Suprapubic skin (tissue), 4 donors: ENCODE results near the gene CD86. TPM values are rescaled to one million over a fixed set of nuclear protein-coding genes. Genes with fewer than 3 reads are reported as not detected.
"Not testable (repeated sequence)": the region's sequence is repeated elsewhere in the genome, so short reads cannot be mapped to it uniquely, and the experiment has no call there.

Experiments
- DNase-seq, 2 donors: peaks; one replicate each; pipeline ENCODE4 v3.0.0-alpha.2; 2019; ENCODE audit warnings: low spot score in 2 of 2
- H3K27ac ChIP-seq: fragments of 200-600 bp; sonication (generic); one replicate; pipeline ENCODE4 v1.5.1; 2019
- H3K27me3 ChIP-seq: fragments of 200-600 bp; sonication (generic); one replicate; pipeline ENCODE4 v1.5.1; 2019
- H3K36me3 ChIP-seq: fragments of 200-600 bp; sonication (generic); one replicate; pipeline ENCODE4 v1.5.1; 2019
- H3K4me1 ChIP-seq: fragments of 200-600 bp; sonication (generic); one replicate; pipeline ENCODE4 v1.5.1; 2019
- H3K4me3 ChIP-seq: fragments of 200-600 bp; sonication (generic); one replicate; pipeline ENCODE4 v1.5.1; 2019; ENCODE audit warnings: mild to moderate bottlenecking
- H3K9me3 ChIP-seq: fragments of 200-600 bp; sonication (generic); one replicate; pipeline ENCODE4 v1.5.1; 2019
- EP300 ChIP-seq: sonication (generic); formaldehyde crosslinking; IDR thresholded peaks from one replicate; pipeline ENCODE4 v1.6.1; 2017; ENCODE audit warnings: antibody characterized with exemption
- POLR2A ChIP-seq, 2 donors: fragments of 450-650 bp; IDR thresholded peaks; one replicate each; pipeline ENCODE4 v1.6.1; 2017; ENCODE audit warnings: antibody characterized with exemption in 2 of 2, mild to moderate bottlenecking in 2 of 2, moderate library complexity in 2 of 2
- POLR2AphosphoS5 ChIP-seq, 3 donors: sonication (generic); formaldehyde crosslinking; IDR thresholded peaks; one replicate each; pipeline ENCODE4 v1.6.1; 2017; ENCODE audit warnings: antibody characterized with exemption in 3 of 3
- WGBS: methylation state at CpG from one replicate; pipeline ENCODE4 v1.1.5; 2018; 5-methylcytosine and 5-hydroxymethylcytosine counted together
- total RNA-seq, 4 donors: library from RNA; depleted of rRNA; stranded (reverse); fragments of >200 nt; gene quantifications; one replicate each; pipeline ENCODE4 v1.1.0, GENCODE V29; 2016
- TF ChIP-seq, protein P1 (sequence below), 2 donors: fragments of 200-600 bp in 1 of 2; fragments of 450-650 bp in 1 of 2; sonication (generic) in 1 of 2; IDR thresholded peaks; one replicate each; pipeline ENCODE4 v1.5.1; 2016 to 2019; ENCODE audit warnings: antibody characterized with exemption in 2 of 2, mild to moderate bottlenecking in 1 of 2, moderate library complexity in 1 of 2

Gene CD86
- total RNA-seq, 4 donors from 2014 or later, result 2.2 to 12.2 (median 3.3) TPM

DNA sequence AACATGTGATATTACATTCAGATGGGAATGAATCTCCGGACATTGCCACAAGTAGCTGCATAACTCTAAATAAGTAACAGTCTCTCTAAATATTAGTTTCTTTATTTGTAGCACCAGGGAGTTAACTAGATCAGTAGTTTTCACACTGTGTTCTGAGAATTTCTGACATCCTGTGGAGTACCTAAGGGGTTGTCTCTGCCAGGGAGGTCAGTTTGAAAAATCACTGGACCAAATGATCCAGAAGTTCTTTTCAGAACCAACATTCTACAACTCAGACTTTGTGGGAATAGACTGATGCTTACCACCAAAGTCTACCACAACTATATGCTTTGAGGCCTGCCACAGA lies 24.1 kb upstream of the CD86 start:
- no peak overlapping the region for H3K27ac ChIP-seq
- DNase-seq, result no peak
- TF ChIP-seq POLR2A (IDR thresholded peaks at IDR 0.05), result no peak
- no peak for TF ChIP-seq EP300
- TF ChIP-seq, protein P1, sequence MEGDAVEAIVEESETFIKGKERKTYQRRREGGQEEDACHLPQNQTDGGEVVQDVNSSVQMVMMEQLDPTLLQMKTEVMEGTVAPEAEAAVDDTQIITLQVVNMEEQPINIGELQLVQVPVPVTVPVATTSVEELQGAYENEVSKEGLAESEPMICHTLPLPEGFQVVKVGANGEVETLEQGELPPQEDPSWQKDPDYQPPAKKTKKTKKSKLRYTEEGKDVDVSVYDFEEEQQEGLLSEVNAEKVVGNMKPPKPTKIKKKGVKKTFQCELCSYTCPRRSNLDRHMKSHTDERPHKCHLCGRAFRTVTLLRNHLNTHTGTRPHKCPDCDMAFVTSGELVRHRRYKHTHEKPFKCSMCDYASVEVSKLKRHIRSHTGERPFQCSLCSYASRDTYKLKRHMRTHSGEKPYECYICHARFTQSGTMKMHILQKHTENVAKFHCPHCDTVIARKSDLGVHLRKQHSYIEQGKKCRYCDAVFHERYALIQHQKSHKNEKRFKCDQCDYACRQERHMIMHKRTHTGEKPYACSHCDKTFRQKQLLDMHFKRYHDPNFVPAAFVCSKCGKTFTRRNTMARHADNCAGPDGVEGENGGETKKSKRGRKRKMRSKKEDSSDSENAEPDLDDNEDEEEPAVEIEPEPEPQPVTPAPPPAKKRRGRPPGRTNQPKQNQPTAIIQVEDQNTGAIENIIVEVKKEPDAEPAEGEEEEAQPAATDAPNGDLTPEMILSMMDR (IDR thresholded peaks at IDR 0.05), result no peak
- TF ChIP-seq POLR2AphosphoS5 (IDR thresholded peaks at IDR 0.05), result no peak
- 68% methylated on average over 1 of the region's 1 CpG for WGBS
- no peaks in the 10 kb centered on the region for H3K27me3 ChIP-seq
- no peaks in the 10 kb centered on the region for H3K4me1 ChIP-seq
- no peaks in the 10 kb centered on the region for H3K36me3 ChIP-seq
- H3K4me3 ChIP-seq, result no peak overlapping the region
- H3K9me3 ChIP-seq, result no peaks in the 10 kb centered on the region

DNA sequence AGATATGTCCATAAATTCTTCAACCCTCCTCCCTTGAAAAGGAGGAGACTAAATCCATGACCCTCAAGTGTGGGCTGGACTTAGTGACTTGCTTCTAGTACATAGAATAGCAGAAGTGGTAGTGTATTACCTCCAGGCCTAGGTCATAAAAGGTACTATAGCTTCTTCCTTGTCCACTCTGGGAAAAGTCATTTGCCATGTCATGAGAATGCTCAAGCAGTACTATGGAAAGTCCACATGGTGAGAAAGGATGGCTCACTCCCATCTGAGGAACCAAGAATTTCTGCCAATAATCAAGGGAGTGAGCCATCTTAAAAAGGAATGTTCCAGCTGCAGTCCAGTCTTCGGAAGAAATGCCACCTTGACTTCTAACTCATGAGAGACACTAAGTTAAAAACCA lies 22.6 kb upstream of the CD86 start:
- 95% methylated on average over 1 of the region's 1 CpG for WGBS
- Histone ChIP-seq H3K27me3 (no peaks in the 10 kb centered on the region), H3K27ac (no peak overlapping the region), H3K9me3 (peaks cover 13% of the 10 kb centered on the region), H3K4me3 (no peak overlapping the region), H3K4me1 (no peaks in the 10 kb centered on the region), H3K36me3 (no peaks in the 10 kb centered on the region)
- TF ChIP-seq EP300, result no peak
- TF ChIP-seq, protein P1 (IDR thresholded peaks at IDR 0.05), result no peak
- no peak for TF ChIP-seq POLR2A (IDR thresholded peaks at IDR 0.05)
- TF ChIP-seq POLR2AphosphoS5 (IDR thresholded peaks at IDR 0.05), result no peak
- no peak for DNase-seq

DNA sequence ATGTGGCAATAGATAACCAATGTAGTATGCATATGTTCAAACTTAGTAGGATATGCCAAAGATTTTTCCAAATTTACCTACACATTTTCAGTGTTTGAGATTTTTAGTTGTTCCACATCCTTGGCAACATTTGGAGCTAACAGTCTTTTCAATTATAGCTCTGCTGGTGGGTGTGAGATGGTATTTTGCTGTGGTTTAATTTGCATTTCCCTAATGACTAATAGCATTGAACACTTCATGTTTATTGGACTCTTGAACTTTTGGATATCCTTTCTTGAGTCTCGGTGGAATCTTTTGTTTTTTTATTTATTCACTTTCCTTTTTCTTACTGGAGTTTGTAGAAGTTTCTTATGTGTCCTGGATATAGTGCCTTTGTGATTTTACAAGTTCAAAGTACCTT lies 22.1 kb upstream of the CD86 start:
- no peak for TF ChIP-seq POLR2AphosphoS5 (IDR thresholded peaks at IDR 0.05)
- TF ChIP-seq, protein P1 (IDR thresholded peaks at IDR 0.05), result no peak
- no peak for TF ChIP-seq EP300
- no peak for TF ChIP-seq POLR2A (IDR thresholded peaks at IDR 0.05)
- no peaks in the 10 kb centered on the region for H3K36me3 ChIP-seq
- WGBS, result 63% methylated on average over 1 of the region's 1 CpG
- H3K9me3 ChIP-seq, result peaks cover 13% of the 10 kb centered on the region
- no peak overlapping the region for H3K4me3 ChIP-seq
- no peaks in the 10 kb centered on the region for H3K4me1 ChIP-seq
- no peak overlapping the region for H3K27ac ChIP-seq
- no peaks in the 10 kb centered on the region for H3K27me3 ChIP-seq
- DNase-seq, result no peak

DNA sequence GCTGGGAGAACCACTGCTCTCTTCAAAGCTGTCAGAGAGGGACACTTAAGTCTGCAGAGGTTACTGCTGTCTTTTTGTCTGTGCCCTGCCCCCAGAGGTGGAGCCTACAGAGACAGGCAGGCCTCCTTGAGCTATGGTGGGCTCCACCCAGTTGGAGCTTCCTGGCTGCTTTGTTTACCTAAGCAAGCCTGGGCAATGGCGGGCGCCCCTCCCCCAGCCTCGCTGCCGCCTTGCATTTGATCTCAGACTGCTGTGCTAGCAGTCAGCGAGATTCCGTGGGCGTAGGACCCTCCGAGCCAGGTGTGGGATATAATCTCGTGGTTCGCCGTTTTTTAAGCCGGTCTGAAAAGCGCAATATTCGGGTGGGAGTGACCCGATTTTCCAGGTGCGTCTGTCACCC lies 7.9 kb upstream of the CD86 start:
- H3K4me3 ChIP-seq, H3K36me3 ChIP-seq, H3K27ac ChIP-seq, H3K9me3 ChIP-seq, H3K27me3 ChIP-seq, H3K4me1 ChIP-seq, DNase-seq: not testable (repeated sequence)
- WGBS, result no CpG with 5 or more reads among the region's 16 CpGs

GRCh38 chr3:122047773-122048172 lies 7.4 kb upstream of the CD86 start:
- H3K27ac ChIP-seq, H3K4me3 ChIP-seq, H3K9me3 ChIP-seq, DNase-seq, H3K4me1 ChIP-seq, H3K27me3 ChIP-seq, H3K36me3 ChIP-seq: not testable (repeated sequence)
- 95% methylated on average over 11 of the region's 11 CpGs for WGBS

- no peak overlapping the region for H3K27ac ChIP-seq
- H3K9me3 ChIP-seq, result no peaks in the 10 kb centered on the region
- TF ChIP-seq EP300 (no peak), POLR2AphosphoS5 (IDR thresholded peaks at IDR 0.05) (no peak), POLR2A (IDR thresholded peaks at IDR 0.05) (no peak)
- TF ChIP-seq, protein P1 (IDR thresholded peaks at IDR 0.05), result no peak
- H3K4me1 ChIP-seq, result no peaks in the 10 kb centered on the region
- no peaks in the 10 kb centered on the region for H3K36me3 ChIP-seq
- H3K27me3 ChIP-seq, result no peaks in the 10 kb centered on the region
- no peak for DNase-seq
- no peak overlapping the region for H3K4me3 ChIP-seq
- 78% methylated on average over 3 of the region's 3 CpGs for WGBS
Measured at GRCh38 chr3:122052968-122053367, 2.2 kb upstream of the CD86 start.
